NCI-H2196 treated with DMSO at 0.1 percent for 48 hours (cell line): Measurements from ENCODE around the gene SLC17A2.

ENCODE experiments used
- DNase-seq: peaks from one replicate; lab custom pipeline; 2025; ENCODE audit not compliant: unreplicated experiment; lab: John Stamatoyannopoulos, UW

SLC17A2 gene

GRCh38 chr6:25930532-25931410 lies at the start of gene SLC17A2:
Gene SLC17A2 (minus strand): TSS chr6:25930691. CDS start chr6:25925796, 4,895 bp downstream.
- DNase-seq, result no peak

DNA sequence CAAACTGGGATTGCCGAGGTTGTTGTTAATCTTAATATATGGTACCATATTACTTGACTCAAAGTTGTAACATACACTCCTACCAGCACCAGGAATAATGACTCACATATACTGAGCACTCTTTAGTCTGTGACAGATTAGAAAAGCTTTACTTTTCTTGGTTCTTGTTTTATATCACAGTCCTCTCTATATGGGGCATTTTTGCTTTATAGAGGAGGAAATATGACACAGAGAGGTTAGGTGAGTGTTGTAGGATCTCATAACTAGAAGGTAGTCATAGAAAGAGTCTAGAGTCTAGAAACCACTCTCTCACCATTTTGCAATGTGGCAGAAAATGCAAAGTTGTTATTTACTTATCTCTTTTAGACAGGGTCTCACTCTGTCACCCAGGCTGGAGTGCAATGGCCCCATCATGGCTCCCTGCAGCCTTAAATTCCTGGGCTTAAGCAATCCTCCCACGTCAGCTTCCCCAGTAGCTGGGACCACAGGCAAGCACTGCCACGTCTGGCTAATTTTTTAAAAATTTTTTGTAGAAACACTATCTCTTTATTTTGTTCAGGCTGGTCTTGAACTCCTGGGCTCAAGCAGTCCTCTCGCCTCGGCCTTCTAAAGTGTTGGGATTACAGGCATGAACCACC lies 45.6 kb upstream of the SLC17A2 start:
- no peak for DNase-seq

- DNase-seq, result no peak
These were observed 43.5 kb upstream of the SLC17A2 start for GRCh38 chr6:25973923-25974555.

DNA sequence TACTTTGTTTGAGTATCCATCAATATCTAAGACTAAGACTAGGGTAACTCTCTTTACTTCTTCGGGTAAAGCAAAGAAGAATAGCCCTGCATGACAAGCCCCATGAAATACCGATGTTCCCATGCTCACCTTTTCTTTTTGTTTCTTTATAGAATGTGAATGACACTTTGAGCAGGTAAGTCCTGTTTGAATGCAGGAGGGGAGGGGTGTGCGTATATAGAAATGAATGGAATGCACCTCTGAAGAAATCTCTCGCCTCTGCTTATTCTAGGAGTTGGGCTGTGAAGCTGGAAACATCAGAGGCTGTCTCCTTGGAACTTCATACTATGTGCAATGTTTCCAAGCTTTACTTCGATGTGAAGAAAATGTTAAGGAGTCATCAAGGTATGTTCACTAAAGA lies 42.4 kb upstream of the SLC17A2 start:
- no peak for DNase-seq

- no peak for DNase-seq
These were observed 41.6 kb upstream of the SLC17A2 start for GRCh38 chr6:25972128-25972527.

DNA sequence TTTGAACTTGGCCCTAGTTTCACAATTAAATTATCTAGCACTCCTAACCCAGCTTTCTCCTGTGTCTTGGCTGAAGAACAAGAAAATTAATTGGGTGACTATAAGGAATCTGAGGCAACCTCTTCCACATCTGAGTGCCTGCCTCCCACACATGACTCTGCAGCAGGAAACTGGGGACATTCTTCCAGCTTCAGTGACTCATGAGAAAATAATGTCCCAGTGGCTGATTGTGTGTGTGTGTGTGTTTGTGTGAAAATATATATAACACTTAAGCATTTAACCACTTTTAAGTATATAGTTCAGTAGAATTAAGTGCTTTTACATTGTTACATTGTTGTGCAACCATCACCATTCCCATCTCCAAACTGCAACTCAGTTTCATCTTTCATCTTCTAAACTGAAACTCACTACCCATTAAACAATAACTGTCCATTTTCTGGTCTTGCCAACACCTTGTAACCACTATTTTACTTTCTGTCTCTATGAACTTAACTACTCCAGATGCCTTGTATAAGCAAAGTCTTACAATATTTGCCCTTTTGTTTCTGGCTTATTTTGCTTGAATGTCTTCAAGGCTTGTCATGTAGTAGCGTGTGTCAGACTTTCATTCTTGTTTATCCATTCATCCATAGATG lies 40.8 kb upstream of the SLC17A2 start:
- DNase-seq, result no peak

GRCh38 chr6:25968769-25969168 lies 38.3 kb upstream of the SLC17A2 start:
- DNase-seq, result no peak

DNA sequence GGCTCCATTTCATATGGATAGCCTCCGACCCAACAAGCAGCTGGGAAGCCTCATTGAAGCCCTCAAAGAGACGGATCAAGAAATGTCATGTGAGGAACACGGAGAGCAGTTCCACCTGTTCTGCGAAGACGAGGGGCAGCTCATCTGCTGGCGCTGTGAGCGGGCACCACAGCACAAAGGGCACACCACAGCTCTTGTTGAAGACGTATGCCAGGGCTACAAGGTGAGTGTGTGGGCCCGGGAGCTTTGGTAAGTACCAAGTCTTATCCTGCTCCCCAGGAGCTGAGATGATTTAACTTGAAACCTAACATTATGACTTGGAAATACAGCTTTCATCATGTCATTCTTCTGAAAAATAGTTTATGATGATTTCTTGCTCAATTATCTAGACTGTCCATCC lies 36.2 kb upstream of the SLC17A2 start:
- DNase-seq, result no peak

DNA sequence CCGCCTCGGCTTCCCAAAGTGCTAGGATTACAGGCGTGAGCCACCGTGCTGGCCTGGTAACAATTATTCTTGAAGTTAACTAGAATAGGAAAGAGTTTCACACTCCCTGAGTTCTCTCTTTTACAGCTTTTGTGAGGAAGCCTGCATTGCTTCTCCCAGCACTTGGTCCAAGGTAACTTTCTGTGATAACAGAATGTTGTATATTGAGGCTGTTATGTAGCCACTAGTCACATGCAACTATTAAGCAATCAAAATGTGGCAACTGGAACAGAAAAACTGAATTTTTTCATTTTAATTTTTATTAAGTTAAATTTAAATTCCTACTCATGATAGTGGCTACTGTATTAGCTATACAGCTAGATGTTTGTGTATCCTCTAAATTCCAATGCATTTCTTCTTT lies 34.6 kb upstream of the SLC17A2 start:
- no peak for DNase-seq

GRCh38 chr6:25963426-25964123 lies 33.1 kb upstream of the SLC17A2 start:
- DNase-seq, result no peak

DNA sequence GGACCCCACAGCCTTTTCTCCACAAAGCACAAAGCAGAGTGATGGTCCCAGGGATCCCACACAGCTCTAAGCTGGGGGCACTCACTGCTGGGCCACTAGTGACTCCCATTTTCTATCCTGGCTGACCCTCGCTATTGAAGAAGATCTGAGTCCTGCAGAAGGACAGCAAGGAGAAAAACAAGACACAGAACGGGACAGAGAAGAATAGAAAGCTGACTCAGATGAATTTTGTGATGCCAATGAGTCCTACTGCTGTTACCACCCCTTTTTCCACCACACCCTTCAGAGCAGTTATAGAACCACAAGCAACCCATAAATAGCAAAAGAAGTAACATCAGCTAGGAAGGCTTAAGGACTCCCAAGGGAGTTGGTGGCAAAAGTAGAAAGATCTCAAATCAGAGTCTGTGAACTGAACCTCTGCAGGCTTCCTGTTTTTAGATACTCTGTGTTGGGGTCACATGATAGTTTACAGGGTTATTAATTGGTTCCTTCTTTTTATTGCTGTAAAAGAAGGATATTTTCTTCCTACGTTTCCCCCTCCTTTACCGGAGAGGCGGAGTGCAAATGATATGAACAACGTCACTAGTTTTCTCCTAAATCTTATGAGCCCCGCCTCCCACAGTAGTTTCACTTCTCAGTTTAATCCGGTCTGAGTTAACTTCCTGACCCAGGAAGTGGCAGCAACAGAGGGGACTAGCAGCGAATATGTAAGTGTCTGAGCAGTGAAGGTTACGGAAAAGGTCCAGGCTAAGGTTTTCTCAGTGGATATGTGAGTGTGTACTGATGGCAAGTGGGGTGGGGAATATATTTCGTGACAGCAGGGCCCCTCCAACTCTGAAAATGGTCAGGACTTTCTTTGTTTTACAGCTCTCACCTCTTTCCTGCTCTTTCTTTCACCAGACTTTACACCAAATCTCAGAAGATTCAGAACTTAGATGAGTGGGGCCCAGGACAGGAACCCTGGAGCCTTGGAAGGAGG lies 31.9 kb upstream of the SLC17A2 start, which contains the start of gene TRIM38:
Gene TRIM38, plus strand, starts transcription at position 654 of the 979 bp plus-strand sequence. CDS start 3,721 bp downstream, outside the sequence.
- no peak for DNase-seq

DNA sequence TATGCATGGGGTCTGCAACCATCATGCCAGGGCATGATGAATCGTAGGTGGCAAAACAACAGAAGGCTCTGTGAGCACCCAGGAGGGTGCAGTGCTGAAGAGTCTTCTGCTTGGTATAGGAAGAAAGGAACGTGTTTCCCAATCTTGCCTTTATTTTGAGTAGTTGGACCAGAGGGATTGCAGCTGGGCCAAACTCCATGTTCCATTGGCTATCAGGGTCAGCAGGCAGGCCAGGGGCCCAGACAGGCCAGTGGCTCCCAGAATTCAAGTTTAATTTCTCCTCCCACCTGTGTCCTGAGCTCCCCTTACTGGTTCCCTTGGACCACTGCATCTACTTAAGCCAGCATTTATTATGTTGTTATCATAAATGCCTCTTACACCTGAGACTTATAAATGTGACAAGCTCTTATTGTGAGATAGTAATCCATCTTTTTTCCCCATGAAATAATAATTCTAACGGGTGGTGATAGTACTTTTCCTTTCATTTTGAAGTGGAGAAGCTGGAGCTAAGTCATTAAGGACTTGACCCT lies 31.2 kb upstream of the SLC17A2 start:
- no peak for DNase-seq

DNA sequence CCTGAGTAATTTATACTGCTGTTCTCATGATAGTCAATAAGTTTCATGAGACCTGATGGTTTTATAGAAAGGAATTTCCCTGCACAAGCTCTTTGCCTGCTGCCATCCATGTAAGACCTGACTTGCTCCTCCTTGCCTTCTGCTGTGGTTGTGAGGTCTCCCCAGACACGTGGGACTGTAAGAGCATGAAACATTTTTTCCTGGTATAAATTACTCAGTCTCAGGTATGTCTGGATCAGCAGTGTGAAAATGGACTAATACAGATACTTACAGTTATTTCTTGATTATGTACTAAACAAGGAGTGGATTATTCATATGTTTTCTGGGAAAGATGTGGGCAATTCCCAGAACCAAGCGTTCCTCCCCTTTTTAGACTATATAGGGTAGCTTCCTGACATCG lies 30.2 kb upstream of the SLC17A2 start:
- no peak for DNase-seq

DNA sequence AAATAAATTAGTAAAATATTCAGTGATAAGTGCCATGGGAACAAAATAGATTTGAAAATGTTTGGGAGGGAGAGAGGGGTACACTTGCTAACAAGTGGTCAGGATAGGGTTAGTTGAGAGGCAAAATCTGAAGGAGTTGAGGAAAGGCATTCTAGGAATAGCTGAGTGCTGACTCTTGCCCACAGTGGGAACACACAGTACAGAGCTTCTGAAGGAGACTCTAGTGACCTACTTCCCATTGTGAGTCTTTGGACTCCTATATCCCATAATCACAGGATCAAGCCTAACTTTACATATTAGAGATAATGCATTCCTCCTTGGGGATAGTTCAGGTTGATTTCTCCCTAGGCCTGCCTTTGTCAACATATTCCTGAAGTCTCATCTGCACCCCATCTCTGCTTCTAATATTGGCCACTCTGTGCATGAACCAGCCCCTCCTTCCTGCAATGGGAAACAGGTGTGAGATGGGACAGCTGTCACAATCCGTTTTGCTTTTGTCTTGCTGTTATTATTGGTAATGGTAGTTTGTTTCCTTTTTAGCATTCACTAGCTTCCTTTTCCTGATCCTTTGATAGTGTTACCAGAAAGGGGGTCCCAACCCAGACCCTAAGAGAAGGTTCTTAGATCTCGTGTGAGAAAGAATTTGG lies 29.5 kb upstream of the SLC17A2 start:
- DNase-seq, result no peak

DNA sequence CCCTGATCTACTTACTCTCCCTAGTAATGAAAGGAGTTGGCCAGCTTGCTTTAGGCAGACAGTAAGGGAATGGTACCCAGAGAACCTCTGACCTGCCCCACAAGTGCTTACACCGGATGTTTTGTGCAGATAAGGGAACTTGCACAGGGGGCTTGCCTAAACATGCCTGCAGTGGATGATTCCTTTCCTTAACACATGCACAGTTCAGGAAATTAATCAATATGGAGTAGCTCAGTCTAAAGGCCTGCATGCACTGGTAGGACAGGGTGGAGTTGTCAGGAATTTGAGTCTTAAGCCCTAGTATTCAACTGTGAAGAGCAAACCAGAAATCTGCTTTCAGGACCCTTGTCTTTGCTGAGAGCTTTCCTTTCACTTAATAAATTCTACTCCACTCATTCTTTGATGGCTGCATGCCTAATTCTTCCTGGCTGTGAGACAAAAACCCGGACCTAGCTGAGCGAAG lies 28.2 kb upstream of the SLC17A2 start:
- DNase-seq, result no peak

DNA sequence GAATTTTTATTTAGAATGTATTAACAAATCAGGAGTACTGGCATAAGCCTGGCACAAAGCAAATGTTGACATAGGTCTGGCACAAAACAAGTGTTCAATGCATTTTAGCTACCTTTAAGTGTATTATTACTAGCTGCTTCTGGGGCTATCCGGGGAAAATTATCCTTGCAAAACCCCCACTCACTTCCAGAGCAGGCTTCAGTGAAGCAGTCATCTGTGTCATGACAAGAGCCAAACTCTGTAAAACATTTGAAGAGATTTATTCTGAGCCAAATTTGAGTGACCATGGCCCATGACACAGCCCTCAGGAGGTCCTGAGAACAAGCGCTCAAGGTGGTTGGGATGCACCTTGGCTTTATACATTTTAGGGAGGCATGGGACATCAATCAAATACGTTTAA lies 25.7 kb upstream of the SLC17A2 start:
- no peak for DNase-seq

- DNase-seq, result no peak
These were observed 24.3 kb upstream of the SLC17A2 start for GRCh38 chr6:25954756-25955155.

DNA sequence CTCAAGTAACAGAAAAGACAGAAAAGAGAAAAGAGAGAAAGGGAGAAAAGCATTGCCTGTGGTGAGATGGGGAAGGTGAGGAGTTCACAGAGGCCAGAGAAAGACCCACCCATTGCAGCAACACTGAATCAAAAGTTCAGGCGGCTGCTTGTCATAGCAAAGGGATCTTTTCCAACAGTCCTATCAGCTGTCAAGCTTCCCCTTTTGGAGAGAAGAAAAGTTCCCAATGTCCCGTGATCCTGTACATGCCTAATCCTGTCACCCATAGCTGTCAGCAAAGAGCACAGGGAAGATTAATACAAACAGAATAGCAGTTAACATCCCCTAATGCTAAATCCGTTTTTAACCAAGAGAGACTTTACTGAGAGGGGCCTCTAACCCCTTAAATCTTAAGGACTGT lies 23.2 kb upstream of the SLC17A2 start:
- DNase-seq, result no peak

DNA sequence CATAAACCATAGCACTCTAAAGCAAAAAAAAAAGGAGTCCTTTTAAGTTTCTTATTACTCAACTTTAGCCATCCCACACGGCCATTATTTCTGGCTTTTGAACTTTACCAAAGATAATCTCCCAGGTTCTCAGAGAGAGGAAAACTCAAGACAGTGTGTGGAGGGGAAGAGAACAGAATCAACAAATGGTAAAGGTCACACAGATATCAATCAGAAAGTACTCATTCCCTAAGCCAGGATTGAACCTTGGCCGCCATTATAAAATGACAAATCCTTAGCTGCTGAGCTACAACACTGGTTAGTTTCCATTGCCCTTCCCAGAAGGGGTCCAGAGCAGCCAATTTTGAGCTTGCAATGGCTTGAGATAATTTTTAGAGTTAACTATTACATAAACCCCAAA lies 22.0 kb upstream of the SLC17A2 start:
- no peak for DNase-seq
